Right ventricle myocardium inferior (tissue), 1 donor: ENCODE data around the gene CLDN25. TPM values are rescaled to one million over a fixed set of nuclear protein-coding genes. Genes with fewer than 3 reads are reported as not detected.

Experiments
- ATAC-seq: fragments of 200-7000 bp; cut with Tn5 transposase; one replicate; pipeline ENCODE4 v1.9.1; 2020; ENCODE audit warnings: mild to moderate bottlenecking, moderate library complexity
- DNase-seq: peaks from one replicate; pipeline ENCODE4 v3.0.0; 2021; ENCODE audit errors: missing footprints
- intact Hi-C: fragments of 100-400 bp; cut with DNase I; formaldehyde crosslinking; loops from one replicate; pipeline ENCODE4 v1.11.0; 2022
- total RNA-seq: library from RNA; stranded (reverse); fragmentation: NEBNext Ultra II Directional; extraction: Animal tissue kit (Norgen Biotek cat#: 25700); gene quantifications from one replicate; pipeline ENCODE4 v1.2.1, GENCODE V29; 2021
- donor health status: DM: no; HTN: yes; CAD: no; lungs with severe emphysema.

CLDN25 gene
- total RNA-seq, 1 donor from 2014 or later: not detected

DNA sequence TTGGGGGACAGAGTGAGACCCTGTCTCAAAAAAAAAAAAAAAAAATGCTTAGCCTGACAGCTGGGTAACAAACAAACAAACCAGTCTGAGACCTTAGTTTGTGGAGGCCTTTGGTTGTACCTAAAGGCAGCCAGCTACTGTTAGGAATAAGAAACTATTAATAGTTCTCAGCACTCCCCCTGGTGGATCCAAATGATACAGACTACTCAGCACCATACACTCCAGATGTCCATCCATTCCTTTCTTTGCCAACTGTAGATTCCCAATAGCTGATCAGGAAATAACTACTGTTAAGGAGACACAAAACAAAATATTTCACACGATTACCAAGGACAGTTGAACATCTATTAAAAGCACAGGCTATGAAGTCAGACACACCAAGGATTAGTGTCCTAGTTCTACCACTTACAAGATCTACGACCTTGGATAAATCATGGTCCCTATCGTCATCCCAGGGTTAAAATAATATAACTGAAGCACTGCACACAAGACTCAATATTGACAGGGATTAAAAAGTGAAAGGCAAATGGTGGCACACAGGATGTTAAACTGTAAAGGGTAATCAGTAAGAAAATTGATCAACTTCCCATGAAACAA, 17.2 kb downstream of the CLDN25 start:
- intact Hi-C loops: loop anchor here (10.0 kb wide), 1 partner anchor 492 kb away; no protein-coding TSS in a partner anchor
- ATAC-seq (peak; percentile 90), DNase-seq (no peak)

DNA sequence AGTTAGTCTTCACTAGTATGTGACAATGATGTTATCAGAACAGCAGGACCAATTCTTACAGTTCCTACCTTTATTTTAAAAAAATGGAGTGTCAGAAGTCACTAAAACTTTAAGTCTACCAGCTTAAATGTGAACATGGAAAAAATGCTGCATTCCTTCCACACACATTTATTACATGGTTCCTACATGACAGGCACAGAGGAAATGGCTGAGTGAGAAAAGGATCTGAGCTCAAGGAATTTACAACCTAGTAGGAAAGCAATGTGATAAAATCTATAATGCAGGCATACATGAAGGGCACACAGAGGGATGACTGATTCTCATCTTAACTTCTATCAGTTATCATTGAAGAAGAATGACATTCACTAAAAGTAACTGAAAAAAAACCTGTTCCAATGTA, 23.0 kb downstream of the CLDN25 start:
- ATAC-seq: no peak
- intact Hi-C loops: loop anchor here (10.0 kb wide), 1 partner anchor 72 kb away; the partner anchor contains the start of gene USP28
- no peak for DNase-seq

DNA sequence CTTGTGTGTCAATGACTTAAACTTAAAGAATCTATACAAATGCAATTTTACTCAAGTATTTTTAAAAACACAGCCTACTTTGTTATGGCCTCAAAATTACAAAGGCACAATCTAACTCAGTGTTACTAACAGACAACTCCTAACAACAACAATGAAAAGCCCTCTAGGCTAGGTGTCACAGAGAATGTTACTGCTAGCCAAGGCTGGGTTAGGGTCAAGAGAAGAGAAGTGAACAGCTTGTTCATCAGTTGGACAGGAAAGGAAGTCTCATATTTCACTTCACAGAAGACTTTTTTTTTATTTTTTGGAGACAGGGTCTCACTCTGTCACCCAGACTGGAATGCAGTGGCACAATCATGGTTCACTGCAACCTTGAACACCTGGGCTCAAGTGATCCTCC, 26.0 kb downstream of the CLDN25 start:
- DNase-seq: no peak
- no peak for ATAC-seq
- intact Hi-C loops: loop anchor here (10.0 kb wide), 1 partner anchor 69 kb away; the partner anchor contains the start of gene USP28

DNA sequence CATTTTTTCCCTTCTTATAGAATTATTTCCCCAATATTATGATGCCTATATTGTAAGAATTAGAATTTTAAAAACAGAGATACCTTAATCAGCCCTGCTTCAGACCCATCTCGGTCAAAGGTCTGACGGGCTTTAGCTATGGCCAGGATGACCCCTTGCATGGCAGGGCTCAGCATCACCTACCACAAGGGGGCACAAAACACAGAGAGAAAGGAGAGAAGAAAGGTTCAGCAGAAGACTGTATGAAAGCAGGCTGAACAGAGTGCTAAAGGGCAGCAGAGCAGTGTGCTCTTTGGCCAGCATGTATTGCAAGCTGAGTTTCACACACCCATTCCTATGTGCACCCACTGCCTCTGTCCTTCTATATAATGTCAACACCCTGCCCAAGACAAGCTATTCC, 26.8 kb downstream of the CLDN25 start:
- intact Hi-C loops: loop anchor here (10.0 kb wide), 1 partner anchor 68 kb away; the partner anchor contains the start of gene USP28
- peak; percentile 65 for ATAC-seq
- DNase-seq: peak; percentile 30

DNA sequence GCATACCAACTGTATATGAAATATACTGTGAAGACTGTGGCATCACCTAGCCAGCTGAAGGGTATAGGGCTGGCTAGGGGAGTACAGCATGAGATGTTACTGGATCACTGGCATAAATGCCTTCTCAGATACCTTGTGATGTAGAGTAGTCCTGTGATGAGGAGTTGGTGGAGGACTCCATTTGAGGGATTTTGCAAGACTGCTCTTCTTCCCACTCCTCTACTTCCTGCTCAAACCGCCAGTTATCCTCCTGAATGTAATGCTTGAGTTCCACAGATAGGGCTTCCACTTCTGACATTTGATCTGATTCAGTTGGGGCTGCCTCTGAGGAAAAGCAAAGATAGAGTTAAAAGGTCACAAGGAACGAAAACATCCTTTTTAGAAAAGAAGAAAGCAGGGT, 29.3 kb downstream of the CLDN25 start:
- ATAC-seq: no peak
- no peak for DNase-seq
- intact Hi-C loops: loop anchor here (10.0 kb wide), 1 partner anchor 66 kb away; the partner anchor contains the start of gene USP28

DNA sequence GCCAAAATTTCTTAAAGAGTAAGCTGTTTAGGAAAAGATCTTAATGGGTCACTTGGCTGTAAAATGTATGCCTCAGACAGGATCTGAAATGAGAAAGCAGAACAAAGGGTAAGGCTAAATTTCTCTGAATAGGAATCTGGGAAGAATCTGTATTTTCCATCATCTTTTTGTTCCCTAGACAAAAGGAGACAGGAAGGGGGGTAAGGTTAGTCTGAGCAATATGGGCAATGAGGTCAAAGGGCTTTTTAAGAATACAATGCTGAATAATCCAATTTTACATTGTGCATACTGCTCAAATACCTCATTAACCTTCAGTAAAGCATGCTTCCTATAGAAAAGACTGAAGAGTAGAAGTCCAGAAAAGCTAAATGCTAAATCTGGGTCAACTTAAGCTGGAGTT, 34.6 kb downstream of the CLDN25 start:
- intact Hi-C loops: no loop called here
- no peak for ATAC-seq
- DNase-seq: no peak

DNA sequence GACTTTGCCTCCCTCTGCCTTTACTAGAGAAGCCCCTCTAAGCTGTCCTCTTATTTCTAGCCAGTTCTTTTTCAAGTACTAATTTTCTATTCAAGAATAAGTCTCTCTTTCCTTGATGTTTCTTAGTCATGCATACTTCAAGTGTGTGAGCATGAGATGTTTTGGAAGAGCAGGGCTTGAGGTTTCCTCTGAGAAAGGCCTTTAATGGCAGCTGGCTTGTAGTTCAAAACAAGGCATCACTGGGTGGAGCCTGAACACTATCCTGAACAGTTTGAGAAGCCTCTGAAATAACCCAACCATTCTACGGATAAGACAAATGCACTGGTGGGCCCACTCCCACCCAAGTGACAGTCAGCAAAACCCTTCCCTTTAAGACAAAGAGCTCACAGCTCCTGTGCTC, 37.6 kb downstream of the CLDN25 start:
- DNase-seq: no peak
- no peak for ATAC-seq
- intact Hi-C loops: no loop called here

DNA sequence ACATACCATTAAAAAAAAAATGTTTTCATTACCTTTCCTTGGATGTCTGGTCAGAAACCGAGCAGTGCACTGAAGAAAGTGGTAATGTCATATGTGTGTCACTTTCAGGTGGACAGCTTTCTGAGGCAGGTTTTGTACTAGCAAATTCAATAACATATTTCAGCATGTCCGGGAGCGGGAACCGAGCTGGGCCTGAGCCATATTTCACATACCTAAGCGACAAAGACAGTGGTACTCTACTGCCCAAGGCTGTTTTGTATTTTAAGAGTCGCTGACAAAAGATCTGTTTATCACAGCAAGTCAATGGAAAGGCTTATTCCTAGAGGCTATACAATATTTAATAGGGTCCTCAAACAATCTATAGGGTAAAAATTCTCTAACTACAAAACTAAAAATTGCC, 38.0 kb downstream of the CLDN25 start:
- intact Hi-C loops: no loop called here
- ATAC-seq (no peak), DNase-seq (no peak)

DNA sequence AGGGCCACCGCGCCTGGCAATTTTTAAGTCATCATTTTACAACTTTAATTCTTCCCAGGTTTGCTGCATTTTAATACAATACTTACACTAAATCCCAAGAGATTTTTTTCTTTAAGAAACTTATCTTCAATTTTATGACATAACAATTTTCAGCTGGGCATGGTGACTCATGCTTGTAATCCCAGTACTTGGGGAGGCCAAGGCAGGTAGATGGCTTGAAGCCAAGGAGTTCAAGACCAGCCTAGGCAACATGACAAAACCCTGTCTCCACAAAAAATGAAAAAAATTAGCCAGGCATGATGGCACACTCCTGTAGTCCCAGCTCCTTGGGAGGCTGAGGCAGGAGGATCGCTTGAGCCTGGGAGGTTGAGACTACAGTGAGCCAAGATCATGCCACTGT, 38.8 kb downstream of the CLDN25 start:
- ATAC-seq: no peak
- intact Hi-C loops: no loop called here

DNA sequence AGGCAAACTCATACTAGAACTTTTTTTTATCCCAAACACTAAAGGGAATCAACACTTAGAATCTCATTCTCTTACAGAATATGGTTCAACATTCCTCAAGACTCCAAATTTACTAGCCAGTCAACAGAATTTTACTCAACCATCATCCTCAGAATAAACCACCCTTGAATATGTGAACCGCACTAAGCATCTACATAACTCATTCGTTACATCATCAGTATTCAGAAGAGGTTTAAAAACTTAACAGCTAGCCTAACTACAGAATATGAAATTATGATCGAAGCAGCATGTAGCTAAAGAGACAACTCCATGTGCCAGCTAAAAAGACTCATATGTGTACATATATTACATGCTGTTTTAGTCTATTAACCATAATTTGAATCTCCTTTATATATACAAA, 47.9 kb downstream of the CLDN25 start:
- intact Hi-C loops: no loop called here
- no peak for DNase-seq
- no peak for ATAC-seq

More for the DNA sequence above, 38.8 kb downstream of the CLDN25 start:
- DNase-seq: no peak

DNA sequence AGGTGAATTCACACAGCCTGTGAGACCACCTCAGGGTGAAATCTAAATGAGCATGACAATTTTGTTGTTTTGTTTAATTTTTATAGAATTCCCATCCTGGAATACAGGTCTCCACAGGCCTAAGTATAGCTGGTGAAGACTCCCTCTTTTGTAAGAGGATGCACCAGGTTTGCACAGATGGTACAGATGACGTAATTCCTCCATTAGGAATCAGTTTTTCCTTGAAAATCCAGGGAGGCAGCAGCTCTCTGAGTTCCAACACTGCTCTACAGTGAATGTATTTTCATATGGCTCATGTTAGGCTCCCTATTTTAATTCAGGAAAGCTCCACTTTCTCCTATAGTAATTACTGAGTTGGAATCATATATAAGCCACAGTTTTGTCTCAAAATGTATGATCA, 48.6 kb downstream of the CLDN25 start:
- DNase-seq (no peak), ATAC-seq (no peak)

DNA sequence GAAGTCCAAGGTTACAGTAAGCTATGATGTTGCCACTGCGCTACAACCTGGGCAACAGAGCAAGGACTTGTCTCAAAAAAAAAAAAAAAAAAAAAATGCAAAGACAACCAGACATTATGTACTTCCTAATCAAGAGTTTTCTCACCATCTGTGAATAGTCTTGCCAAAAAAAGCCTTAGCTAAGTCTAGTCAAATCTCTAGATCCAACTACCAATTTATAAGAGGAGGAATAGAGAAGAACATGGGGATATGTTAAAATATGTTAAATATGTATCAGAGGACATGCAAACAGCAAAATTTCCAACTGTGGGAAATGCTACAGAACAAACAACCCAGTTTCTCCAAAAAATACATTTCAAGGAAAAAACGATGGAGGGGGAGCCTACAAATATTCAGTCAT, 50.2 kb downstream of the CLDN25 start:
- intact Hi-C loops: no loop called here
- DNase-seq (no peak), ATAC-seq (no peak)

More for the DNA sequence above, 48.6 kb downstream of the CLDN25 start:
- intact Hi-C loops: no loop called here

Other genes with a start within 250 kb of the CLDN25 start
- gene TMPRSS5, start 73.5 kb upstream of the CLDN25 start, total RNA-seq: 0.38 TPM
- 9.6 TPM for gene ZW10, start 6.1 kb upstream of the CLDN25 start, total RNA-seq
- 145 TPM for gene USP28, start 95.8 kb downstream of the CLDN25 start, total RNA-seq
- gene HTR3B, start 125.0 kb downstream of the CLDN25 start, total RNA-seq: not detected
- gene HTR3A, start 195.3 kb downstream of the CLDN25 start, total RNA-seq: not detected